ENCODE data around the gene RPS6KB2.
"Not testable (repeated sequence)": the region's sequence is repeated elsewhere in the genome, so short reads cannot be mapped to it uniquely, and the experiment has no call there.

DNA sequence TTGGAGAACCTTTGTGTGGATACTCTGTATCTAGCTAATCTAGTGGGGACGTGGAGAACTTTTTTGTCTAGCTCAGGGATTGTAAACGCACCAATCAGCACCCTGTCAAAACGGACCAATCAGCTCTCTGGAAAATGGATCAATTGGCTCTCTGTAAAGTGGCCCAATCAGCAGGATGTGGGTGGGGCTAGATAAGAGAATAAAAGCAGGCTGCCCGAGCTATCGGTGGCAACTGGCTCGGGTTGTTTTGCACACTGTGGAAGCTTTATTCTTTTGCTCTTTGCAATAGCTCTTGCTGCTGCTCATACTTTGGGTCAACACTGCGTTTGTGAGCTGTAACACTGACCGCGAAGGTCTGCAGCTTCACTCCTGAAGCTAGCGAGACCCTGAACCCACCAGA lies 48.4 kb downstream of the RPS6KB2 start:
- TF ChIP-seq, protein P1, sequence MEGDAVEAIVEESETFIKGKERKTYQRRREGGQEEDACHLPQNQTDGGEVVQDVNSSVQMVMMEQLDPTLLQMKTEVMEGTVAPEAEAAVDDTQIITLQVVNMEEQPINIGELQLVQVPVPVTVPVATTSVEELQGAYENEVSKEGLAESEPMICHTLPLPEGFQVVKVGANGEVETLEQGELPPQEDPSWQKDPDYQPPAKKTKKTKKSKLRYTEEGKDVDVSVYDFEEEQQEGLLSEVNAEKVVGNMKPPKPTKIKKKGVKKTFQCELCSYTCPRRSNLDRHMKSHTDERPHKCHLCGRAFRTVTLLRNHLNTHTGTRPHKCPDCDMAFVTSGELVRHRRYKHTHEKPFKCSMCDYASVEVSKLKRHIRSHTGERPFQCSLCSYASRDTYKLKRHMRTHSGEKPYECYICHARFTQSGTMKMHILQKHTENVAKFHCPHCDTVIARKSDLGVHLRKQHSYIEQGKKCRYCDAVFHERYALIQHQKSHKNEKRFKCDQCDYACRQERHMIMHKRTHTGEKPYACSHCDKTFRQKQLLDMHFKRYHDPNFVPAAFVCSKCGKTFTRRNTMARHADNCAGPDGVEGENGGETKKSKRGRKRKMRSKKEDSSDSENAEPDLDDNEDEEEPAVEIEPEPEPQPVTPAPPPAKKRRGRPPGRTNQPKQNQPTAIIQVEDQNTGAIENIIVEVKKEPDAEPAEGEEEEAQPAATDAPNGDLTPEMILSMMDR (IDR thresholded peaks at IDR 0.05) = not testable (repeated sequence)
- TF ChIP-seq EP300 (IDR thresholded peaks at IDR 0.05) = not testable (repeated sequence)

All from upper lobe of left lung (tissue), 4 donors.